Activated CD8-positive, alpha-beta T cell treated with anti-CD3 and anti-CD28 coated beads for 36 hours (primary cell): ENCODE data around the gene BMPER. TPM values are rescaled to one million over a fixed set of nuclear protein-coding genes. Genes with fewer than 3 reads are reported as not detected.

Experiments
- ATAC-seq: fragments of 200-7000 bp; cut with Tn5 transposase; one replicate; pipeline ENCODE4 v1.10.0; 2021; ENCODE audit warnings: mild to moderate bottlenecking, moderate library complexity
- CTCF ChIA-PET: fragments of 350-600 bp; sonication (Branson Sonifier 250); formaldehyde crosslinking; loops from one replicate; lab custom pipeline; 2021; ENCODE audit warnings: antibody characterized with exemption; lab: Charles Lee
- POLR2A ChIA-PET: fragments of 350-600 bp; sonication (Branson Sonifier 250); formaldehyde crosslinking; loops from one replicate; lab custom pipeline; 2021; ENCODE audit warnings: antibody characterized with exemption; lab: Charles Lee
- DNase-seq: peaks from one replicate; pipeline ENCODE4 v3.0.0-alpha.2; 2020
- H3K27ac Mint-ChIP-seq: one replicate; pipeline ENCODE4 v1.8.0; 2021; ENCODE audit warnings: mild to moderate bottlenecking, mixed read lengths
- H3K27me3 Mint-ChIP-seq: one replicate; pipeline ENCODE4 v1.8.0; 2021; ENCODE audit warnings: mixed read lengths
- H3K36me3 Mint-ChIP-seq: one replicate; pipeline ENCODE4 v1.8.0; 2021; ENCODE audit warnings: low read depth, mixed read lengths
- H3K4me1 Mint-ChIP-seq: one replicate; pipeline ENCODE4 v1.8.0; 2021; ENCODE audit warnings: low read depth, mixed read lengths
- H3K4me3 Mint-ChIP-seq: one replicate; pipeline ENCODE4 v1.8.0; 2021; ENCODE audit warnings: mild to moderate bottlenecking, moderate library complexity, mixed read lengths
- H3K9me3 Mint-ChIP-seq: one replicate; pipeline ENCODE4 v1.8.0; 2021; ENCODE audit warnings: mixed read lengths
- intact Hi-C: fragments of 100-400 bp; cut with micrococcal nuclease; formaldehyde crosslinking; loops from one replicate; pipeline ENCODE4 v1.10.0; 2022
- total RNA-seq, 2 experiments: library from RNA; stranded (reverse); gene quantifications; one replicate each; pipeline ENCODE4 v1.2.3, GENCODE V29; 2021
- TF ChIP-seq, protein P1 (sequence below): fragments of 200-600 bp; IDR thresholded peaks from one replicate; pipeline ENCODE4 v1.8.0; 2022; ENCODE audit warnings: antibody characterized with exemption, mild to moderate bottlenecking

The BMPER gene
- total RNA-seq, 2 experiments from 2014 or later, result not detected

DNA sequence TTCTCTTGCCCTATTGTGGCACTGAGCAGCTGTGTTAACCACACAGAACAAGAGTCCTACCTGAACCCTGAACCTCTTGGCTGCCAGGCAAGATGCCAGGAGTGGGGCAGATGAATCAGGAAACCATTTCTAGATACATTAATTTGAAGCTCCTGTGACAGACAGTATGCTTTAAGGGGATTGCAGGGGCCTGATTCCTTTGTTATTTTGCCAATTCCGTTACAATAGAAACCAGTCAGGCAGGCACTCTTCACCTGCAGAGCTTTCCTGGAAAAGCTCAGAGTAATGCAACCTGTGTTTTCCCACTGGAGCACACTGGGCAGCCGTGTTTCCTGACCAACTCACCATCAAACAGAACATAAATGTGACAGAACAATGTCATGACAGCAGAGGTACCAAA is 233.1 kb downstream of the BMPER start:
- POLR2A ChIA-PET, result no interaction called here
- Mint-ChIP-seq H3K9me3 (no peaks in the 10 kb centered on the region), H3K36me3 (no peaks in the 10 kb centered on the region), H3K4me3 (no peak overlapping the region), H3K4me1 (no peaks in the 10 kb centered on the region), H3K27me3 (peaks cover 1% of the 10 kb centered on the region), H3K27ac (no peak overlapping the region)
- TF ChIP-seq, protein P1, sequence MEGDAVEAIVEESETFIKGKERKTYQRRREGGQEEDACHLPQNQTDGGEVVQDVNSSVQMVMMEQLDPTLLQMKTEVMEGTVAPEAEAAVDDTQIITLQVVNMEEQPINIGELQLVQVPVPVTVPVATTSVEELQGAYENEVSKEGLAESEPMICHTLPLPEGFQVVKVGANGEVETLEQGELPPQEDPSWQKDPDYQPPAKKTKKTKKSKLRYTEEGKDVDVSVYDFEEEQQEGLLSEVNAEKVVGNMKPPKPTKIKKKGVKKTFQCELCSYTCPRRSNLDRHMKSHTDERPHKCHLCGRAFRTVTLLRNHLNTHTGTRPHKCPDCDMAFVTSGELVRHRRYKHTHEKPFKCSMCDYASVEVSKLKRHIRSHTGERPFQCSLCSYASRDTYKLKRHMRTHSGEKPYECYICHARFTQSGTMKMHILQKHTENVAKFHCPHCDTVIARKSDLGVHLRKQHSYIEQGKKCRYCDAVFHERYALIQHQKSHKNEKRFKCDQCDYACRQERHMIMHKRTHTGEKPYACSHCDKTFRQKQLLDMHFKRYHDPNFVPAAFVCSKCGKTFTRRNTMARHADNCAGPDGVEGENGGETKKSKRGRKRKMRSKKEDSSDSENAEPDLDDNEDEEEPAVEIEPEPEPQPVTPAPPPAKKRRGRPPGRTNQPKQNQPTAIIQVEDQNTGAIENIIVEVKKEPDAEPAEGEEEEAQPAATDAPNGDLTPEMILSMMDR, result no peak
- DNase-seq (no peak), ATAC-seq (no peak)
- intact Hi-C loops, result no loop called here
- CTCF ChIA-PET, result no interaction called here

DNA sequence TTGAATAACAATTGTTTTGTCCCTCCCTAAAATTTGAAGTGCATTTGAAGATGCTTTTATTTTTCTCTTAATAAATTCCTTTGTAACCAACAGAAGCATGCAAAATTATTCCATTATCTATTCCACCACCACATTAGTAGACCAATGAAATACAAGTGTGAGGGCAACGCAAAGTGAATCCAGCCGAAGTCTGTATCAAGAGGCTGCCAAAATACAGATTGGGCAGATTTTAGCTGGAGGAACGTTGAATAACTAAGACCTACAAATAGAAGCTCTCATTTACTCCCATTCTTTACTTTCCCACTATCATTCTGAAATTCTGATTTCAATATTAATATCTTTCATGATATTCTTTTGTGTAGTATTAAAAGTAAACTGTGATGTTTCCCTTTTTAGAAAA is 233.7 kb downstream of the BMPER start:
- DNase-seq (no peak), ATAC-seq (no peak)
- H3K4me3 Mint-ChIP-seq, result no peak overlapping the region
- H3K36me3 Mint-ChIP-seq, result no peaks in the 10 kb centered on the region
- H3K9me3 Mint-ChIP-seq, result no peaks in the 10 kb centered on the region
- no peaks in the 10 kb centered on the region for H3K4me1 Mint-ChIP-seq
- H3K27me3 Mint-ChIP-seq, result peaks cover 1% of the 10 kb centered on the region
- intact Hi-C loops, result no loop called here
- ChIA-PET CTCF (interaction anchor here (1.4 kb wide), 1 partner anchor 182 kb away, joined by 3 read pairs; no protein-coding TSS in a partner anchor), POLR2A (no interaction called here)
- TF ChIP-seq, protein P1, result no peak
- H3K27ac Mint-ChIP-seq, result no peak overlapping the region

DNA sequence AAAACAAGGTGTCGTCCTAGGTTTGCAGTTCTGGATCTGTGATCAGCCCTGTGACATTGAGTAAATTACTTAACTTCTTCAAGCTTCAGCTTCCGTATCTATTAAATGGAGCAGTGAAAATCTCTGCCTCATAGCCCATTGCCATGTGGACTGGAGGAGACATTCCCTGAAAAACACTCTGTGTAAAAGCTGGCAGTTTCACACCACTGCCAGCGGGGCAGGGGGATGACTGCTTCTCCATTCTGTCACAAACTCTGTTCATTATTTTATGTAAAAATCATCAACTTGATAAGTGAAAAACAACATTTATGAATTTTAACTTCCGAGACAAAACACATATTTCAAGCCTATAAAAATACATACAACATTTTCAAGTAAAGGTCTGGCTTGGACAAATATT is 234.7 kb downstream of the BMPER start:
- no peaks in the 10 kb centered on the region for H3K36me3 Mint-ChIP-seq
- no peak for DNase-seq
- no peaks in the 10 kb centered on the region for H3K9me3 Mint-ChIP-seq
- intact Hi-C loops, result no loop called here
- no peak for ATAC-seq
- peaks cover 1% of the 10 kb centered on the region for H3K27me3 Mint-ChIP-seq
- no peak overlapping the region for H3K27ac Mint-ChIP-seq
- POLR2A ChIA-PET, result no interaction called here
- no peak overlapping the region for H3K4me3 Mint-ChIP-seq
- TF ChIP-seq, protein P1, result no peak
- no peaks in the 10 kb centered on the region for H3K4me1 Mint-ChIP-seq
- CTCF ChIA-PET, result interaction anchor here (1.4 kb wide), 1 partner anchor 181 kb away, joined by 3 read pairs; no protein-coding TSS in a partner anchor

DNA sequence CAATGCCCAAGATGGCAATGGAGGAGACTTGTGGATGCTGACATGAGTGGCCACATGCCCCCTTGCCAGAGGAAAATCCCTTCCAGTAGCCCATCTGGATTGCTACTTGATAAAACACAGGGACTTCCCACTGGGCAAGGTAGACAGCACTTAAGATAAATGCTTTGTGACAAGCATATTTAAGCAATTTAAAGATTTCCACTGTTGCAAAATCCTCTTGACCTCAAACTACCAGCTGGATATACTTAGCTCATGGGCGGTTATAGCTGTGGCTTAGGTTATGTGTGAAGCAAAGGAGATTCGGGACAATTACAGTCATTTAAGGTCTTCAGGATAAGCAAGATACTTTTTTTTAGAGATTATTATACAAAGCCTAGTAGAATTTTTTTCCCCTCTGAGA is 238.1 kb downstream of the BMPER start:
- CTCF ChIA-PET, result no interaction called here
- H3K4me3 Mint-ChIP-seq, result no peak overlapping the region
- intact Hi-C loops, result no loop called here
- H3K4me1 Mint-ChIP-seq, result no peaks in the 10 kb centered on the region
- DNase-seq (no peak), ATAC-seq (no peak)
- H3K27ac Mint-ChIP-seq, result no peak overlapping the region
- H3K36me3 Mint-ChIP-seq, result no peaks in the 10 kb centered on the region
- TF ChIP-seq, protein P1, result no peak
- H3K9me3 Mint-ChIP-seq, result no peaks in the 10 kb centered on the region
- H3K27me3 Mint-ChIP-seq, result no peaks in the 10 kb centered on the region
- POLR2A ChIA-PET, result no interaction called here

DNA sequence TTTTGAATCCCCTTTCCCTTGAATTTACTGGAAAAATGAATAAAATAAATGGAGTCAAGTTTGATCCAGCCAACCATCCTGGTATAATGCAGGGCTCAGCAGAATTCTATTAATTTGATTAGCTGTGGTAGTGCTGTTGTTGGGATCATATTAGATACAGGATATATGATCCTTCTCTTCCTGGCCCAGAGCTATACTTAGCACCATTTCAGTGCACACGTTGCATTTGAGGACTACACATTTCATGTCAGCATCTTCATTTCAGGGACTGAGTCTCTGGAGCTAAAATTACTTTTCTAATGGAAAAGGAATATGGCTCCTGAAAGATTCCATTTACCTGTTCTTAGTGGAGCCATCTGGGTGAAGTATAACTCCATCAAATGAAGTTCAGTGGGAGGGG is 240.3 kb downstream of the BMPER start:
- H3K4me3 Mint-ChIP-seq, result no peak overlapping the region
- H3K4me1 Mint-ChIP-seq, result no peaks in the 10 kb centered on the region
- DNase-seq, result no peak
- H3K36me3 Mint-ChIP-seq, result no peaks in the 10 kb centered on the region
- intact Hi-C loops, result no loop called here
- no peaks in the 10 kb centered on the region for H3K27me3 Mint-ChIP-seq
- H3K27ac Mint-ChIP-seq, result no peak overlapping the region
- no peaks in the 10 kb centered on the region for H3K9me3 Mint-ChIP-seq
- ChIA-PET CTCF (interaction anchor here (1.8 kb wide), 1 partner anchor 11 kb away, joined by 6 read pairs; no protein-coding TSS in a partner anchor), POLR2A (no interaction called here)
- TF ChIP-seq, protein P1, result no peak
- ATAC-seq, result no peak
